Endometrial microvascular endothelial cells (primary cell): Measurements from ENCODE around the gene TUBA1B. TPM values are rescaled to one million over a fixed set of nuclear protein-coding genes. Genes with fewer than 3 reads are reported as not detected.
"Not testable (repeated sequence)": the region's sequence is repeated elsewhere in the genome, so short reads cannot be mapped to it uniquely, and the experiment has no call there.

Experiments used
- in situ Hi-C: cut with HindIII; loops from 2 replicates; pipeline ENCODE4 v1.10.0; 2017; ENCODE audit warnings: low sequenced_read_pairs, low pct_unique_long_range_greater_than_20kb; ENCODE audit errors: inconsistent ontology term
- total RNA-seq: library from RNA; depleted of rRNA; stranded (reverse); fragments of >200 nt; gene quantifications from one replicate; pipeline ENCODE4 v1.2.3, GENCODE V29; 2015; ENCODE audit errors: inconsistent ontology term

The TUBA1B gene
- total RNA-seq, 1 donor from 2014 or later: 4,601 TPM

DNA sequence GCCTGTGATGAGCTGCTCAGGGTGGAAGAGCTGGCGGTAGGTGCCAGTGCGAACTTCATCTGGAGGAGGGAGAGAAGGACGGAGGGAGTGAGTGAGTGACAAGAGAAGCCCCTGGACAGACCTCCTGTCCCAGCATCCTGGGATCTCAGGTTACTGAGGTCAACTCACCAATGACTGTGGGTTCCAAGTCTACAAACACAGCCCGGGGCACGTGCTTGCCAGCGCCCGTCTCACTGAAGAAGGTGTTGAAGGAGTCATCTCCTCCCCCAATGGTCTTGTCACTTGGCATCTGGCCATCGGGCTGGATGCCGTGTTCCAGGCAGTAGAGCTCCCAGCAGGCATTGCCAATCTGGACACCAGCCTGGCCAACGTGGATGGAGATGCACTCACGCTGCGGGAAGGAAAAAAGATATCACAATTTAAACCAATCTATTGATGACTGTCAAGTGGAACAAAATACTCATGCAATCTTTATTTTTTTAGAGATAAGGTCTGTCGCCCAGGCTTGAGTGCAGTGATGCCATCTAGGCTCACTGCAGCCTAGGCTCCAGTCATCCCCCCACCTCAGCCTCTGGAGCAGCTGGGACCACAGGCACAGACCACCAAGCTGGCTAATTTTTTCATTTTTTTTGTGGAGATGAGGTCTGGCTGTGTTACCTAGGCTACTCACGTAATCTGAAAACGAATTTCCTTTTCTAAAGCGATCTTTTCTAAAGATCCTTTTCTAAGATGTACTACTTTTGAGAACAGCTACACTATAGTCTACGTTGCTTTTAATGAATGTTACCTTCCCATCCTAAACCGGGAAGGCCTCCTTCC, 1.7 kb downstream of the TUBA1B start:
- in situ Hi-C loops: no loop called here

DNA sequence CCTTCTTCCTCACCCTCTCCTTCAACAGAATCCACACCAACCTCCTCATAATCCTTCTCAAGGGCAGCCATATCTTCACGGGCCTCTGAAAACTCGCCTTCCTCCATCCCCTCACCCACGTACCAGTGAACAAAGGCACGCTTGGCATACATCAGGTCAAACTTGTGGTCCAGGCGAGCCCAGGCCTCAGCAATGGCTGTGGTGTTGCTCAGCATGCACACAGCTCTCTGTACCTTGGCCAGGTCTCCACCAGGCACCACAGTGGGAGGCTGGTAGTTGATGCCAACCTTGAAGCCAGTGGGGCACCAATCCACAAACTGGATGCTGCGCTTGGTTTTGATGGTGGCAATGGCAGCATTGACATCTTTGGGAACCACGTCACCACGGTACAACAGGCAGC, 3.2 kb downstream of the TUBA1B start:
- in situ Hi-C loops: not testable (repeated sequence)

DNA sequence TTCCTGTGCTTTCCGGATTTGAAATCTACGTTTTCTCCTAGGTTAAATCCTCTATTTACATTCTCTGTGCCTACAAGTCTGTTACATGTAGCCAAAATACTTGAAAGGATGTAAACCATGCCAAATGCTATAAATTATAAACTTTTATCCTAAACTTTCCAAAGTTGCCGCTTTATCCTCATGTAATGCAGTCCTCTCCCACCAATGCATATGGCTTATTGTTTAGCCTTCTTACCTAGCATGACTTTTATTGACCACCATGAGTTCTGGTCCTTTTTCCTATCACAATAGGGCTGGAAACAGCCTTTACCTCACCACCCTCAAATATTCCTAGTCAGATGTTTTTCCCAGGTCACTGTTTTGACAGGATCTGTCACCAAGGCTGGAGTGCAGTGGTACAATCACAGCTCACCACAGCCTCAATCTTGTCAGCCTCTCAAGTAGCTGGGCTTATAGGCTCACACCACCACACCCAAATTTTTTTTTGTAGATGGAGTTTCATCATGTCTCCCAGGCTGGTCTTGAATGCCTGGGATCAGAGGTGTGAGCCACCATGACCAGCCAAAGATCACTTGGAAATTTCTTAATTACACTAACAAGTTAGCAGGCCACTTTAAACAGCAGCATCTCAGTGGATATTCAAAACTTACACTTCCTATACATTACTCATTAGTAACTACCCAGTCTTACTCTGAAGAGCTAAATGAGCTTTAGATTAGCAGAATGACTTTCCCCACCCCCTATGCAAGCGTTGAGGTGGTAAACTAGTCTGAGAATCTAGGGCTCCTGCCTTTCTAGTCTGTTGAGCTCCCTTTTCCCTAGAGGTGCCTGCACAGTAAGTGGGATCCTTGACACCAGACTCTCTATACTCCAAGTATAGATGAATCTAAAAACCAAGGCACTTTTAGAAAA, 4.1 kb downstream of the TUBA1B start:
- in situ Hi-C loops: no loop called here

DNA sequence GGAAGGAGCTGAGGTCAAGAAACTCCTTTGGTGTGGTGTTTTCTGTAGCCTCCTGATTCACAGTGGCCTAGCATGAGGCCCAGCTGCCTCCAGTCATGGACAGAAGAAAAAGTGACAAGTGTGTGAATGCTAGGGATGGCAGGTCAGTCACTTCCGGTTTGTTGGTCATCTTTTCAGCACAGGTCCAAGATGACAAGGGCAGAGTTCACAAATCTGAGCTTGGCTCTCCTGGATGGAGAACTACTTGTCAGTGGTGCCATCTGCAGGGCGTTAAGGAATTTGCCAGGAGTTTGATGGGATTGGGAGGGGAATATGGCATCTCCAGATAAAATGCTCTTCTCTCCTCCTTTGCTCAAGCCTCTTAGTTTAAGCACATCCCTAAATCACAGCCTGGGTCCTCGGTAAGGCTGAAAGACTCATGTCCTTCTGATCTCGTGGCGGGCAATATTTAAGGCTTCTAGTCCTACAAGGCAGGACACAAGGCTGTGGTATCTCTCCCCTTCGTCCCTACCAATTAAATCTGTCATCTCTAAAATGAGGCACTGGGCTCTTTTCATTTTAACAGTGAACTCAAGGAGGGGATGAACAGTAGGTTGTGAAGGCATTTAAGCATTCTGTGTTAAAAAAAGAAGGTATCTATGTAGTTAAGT, 10.0 kb downstream of the TUBA1B start:
- in situ Hi-C loops: no loop called here

DNA sequence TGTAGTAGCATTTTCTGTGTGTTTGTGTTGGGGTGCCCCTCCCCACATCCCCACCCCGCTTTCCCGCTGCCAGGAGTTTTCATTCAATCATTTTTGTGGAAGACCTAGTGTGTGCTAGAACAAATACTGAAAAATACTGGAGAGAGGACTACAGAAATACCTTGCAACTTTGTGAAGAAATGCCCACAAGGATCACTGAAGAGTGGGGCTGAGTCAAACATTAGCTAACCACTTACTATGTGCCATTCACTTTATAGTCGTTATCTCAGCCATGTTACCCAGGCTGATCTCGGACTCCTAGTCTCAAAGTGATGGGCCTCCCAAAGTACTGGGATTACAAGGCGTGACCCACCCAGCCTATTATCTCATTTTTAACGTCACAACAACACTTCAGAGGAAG, 20.0 kb downstream of the TUBA1B start:
- in situ Hi-C loops: no loop called here

DNA sequence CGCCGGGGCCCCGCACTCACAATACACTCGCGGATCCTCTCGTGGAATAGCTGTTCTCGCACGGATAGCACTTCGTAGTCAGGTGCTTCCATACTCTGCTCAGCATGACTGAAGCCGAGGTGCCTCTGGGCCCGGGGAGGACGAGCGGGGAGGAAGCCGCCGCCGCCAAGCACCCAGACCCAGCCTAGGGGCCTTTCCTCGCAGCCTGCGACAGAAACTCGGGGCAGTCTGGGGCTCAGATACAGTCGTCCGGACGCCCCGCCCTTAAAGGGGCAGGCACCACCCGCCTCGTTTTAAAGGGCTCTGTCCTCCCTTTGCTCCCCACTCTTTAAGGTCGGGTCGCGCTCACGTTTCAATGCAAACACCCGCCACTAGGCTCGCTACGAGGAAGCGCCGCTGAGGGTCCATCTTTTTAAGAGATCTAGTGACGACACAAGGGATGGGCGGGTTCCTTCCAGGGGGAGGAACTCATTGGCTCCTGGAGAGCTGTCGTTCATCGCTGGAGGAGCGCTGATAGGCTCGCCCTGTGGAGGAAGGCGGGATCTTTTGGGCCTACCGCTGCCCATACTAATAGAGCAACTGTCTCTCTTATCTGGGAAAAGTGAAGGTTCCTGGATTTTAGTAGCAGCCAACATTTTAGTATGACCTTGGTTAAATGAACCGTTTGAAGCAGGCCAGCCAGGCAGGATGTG, 20.6 kb downstream of the TUBA1B start, which contains the start of gene LMBR1L:
LMBR1L (minus strand) TSS at position 384 of the 692 bp plus-strand sequence; CDS start at position 92, 292 bp downstream.
- in situ Hi-C loops: no loop called here

DNA sequence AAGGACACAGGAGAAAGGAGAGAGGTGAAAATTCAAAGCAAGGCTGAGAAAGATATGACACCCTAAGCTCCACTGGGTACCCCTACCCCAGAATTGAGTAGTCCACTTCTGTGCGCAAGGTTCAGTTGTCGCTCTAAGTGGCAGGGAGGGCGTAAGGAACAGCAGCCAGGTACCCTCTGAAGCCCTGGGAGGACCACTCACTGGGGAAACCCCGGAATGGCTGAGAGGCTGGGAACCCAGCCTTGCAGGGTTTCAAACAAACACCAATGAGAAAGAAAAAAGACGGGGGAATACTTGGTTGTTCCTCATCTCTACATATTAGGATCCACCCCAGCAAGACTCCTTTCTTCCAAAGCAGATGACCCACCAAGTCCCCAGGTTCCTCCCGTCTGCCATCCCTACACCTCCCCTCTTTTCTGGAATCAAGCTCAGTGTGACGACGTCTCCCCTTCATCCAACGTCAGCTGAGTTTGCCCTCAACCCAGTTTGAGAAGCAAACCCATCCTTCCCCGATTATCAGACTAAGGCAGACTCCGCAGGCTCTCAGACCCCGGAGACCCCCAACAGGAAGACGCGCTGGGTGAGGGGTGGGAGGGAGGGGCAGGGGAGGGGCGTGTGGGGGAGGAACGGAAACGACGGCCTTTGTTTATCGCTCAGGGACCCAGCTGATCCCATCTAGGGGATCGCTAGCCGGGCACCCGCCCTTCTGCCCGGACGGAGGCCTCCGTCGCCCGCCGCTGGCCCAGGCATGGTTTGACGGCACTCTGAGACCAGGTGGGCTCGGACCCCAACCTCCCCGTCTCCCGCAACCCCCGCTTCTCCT, 21.3 kb downstream of the TUBA1B start:
- in situ Hi-C loops: no loop called here

DNA sequence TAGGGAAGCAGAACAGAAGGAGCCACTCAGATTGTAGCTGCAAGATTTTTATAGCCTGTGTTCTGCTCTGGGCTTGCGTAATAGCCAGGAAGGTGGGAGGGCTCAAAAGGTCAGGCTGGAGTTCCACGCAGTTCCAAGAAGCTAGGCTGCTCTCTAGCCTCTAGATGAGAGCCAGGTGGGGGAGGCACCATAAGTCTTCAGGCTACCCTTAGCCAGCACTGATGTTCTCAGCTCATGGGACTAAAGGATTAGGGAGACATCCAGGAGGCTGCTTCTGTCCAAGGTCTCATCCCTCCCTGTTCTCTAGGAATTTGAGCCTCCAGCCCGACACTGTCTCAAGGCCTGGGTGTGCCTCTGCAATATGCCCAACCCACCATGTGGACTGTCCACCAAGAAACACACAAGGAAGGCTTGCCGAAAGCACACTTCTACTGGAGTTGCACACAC, 22.2 kb downstream of the TUBA1B start:
- in situ Hi-C loops: no loop called here

DNA sequence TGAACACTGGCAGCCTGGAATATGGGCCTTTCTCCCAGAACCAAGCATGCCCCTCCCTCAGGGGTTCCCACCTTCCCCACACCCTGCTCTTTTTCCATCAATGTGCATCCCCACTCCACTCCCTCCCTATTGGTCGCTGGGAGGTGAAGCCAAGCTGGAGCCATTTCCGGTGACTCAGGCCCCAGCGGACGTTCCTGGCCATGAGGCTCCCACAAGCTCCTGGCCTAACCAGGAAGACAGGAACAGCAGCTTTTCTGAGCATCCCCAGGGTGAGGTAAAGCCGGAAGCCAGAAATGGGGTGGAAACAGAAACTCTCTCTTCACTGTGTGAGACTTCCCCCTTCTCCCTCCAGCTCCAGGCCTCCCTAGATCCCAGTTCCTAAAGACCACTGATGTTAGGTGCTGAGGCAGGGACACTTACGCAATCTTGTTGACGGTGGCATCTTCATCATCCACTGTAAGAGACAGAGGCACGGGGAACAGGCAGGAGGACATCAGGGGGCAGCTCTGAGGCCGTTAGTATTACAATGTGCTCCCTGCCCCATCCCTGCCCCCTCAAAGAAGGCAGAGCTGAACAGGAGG, 25.6 kb downstream of the TUBA1B start:
- in situ Hi-C loops: no loop called here

DNA sequence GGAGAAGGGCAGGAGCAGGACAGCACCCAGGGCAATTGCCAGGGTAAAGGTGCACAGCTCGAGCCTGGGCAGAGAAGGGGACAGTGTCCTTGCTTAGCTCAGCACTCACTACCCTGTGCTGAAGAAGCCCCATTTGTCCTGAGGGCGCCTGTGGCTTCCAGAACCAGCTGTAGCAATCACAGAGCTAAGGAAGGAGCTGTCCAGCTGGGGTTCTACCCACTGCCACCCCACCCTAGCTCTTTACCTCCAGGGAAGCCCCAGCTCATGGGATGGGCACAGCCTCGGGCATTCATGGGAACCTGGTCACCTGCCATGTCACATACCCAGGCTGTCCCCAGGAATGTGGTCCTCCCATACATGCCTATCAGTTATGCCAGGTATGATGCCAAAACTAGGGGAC, 26.4 kb downstream of the TUBA1B start:
- in situ Hi-C loops: no loop called here

DNA sequence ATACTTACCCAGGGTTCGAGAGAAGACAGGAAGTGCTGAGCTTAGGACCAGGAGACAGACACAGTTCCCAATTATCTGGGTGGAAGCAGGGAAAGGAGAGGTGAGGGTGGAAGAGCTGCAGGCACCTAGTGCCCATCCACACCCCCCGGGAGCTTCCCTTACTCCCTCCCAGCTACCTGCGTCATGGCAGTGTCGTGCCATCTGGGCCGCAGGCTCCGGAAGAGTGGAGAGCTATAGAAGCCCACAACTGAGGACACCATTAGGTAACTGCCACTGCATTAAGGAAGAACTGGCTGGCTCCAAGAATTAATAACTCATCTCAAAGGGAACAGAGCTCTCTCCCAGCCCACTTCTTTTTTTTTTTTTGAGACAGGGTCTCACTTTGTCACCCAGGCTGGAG, 30.8 kb downstream of the TUBA1B start:
- in situ Hi-C loops: no loop called here

DNA sequence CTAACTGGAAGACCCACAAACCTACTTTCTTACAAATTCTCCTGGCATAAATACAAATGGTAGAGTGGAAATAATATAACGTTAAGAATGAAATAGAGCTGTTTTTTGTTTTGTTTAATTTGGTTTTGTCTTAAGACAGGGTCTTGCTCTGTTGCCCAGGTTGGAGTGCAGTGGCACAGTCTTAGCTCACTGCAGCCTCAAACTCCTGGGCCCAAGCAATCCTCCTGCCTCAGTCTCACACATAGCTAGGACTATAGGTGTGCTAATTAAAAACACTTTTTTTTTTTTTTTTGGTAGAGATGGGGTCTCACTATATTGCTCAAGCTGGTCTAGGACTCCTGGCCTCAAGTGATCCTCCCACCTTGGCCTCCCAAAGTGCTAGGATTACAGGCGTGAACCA, 32.5 kb downstream of the TUBA1B start:
- in situ Hi-C loops: no loop called here

DNA sequence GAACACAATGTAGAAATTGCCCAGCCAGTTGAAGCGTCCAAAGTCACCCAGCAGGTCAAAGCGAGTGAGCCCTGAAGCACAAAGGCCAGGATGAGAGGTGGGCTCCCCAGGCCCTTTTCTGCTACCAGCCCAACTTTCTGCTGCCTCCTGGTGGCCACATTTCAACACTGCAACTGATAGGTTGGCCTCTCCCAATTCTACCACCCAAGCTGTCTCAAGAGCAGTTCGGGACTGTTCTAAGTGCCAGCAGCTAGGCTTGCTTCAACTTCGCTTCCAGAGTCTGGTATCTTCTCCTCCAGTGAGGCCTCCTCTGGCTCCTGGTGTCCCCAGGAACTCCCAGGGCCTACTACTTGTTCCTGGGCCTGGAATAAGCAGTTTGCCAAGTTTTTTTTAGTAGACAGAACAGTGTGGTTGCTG, 33.2 kb downstream of the TUBA1B start:
- in situ Hi-C loops: no loop called here

DNA sequence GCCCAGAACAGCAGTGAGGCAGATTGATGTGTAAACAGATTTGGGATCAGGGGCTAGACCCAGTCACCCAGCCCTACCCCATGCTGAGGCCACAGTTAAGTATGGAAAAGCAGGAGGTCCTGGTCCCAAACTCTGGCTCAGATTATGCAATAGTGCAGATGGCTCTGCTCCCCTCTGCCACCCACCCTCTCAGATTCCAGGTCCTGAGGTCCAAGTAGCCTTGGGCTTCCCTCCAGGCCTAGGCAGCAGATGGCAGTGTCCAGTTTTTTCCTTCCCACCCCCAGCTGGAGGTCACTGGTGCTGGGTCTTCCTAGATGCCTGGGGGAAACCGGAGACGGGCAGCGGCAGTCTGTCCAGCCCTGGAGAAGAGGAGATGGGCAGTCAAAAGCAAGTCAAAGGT, 33.8 kb downstream of the TUBA1B start:
- in situ Hi-C loops: no loop called here

DNA sequence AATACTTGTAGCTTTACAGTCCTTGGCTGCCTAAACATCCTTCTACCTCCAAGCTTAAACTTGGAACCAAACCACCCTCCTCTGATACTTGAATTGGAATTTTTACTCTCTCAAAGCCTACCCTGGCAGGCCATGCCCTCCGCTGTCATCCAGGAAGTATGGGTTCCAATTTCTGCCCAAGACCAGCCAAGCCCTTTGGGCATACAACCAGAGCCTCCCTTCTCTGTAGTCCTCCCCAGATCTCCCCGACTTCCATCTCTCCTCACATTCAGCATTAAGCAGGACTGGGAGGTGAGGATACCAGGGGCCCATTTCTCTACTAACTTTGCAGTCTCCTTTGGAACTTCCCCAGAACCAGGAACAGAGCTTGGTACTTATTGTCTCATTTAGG, 36.2 kb downstream of the TUBA1B start:
- in situ Hi-C loops: no loop called here

DNA sequence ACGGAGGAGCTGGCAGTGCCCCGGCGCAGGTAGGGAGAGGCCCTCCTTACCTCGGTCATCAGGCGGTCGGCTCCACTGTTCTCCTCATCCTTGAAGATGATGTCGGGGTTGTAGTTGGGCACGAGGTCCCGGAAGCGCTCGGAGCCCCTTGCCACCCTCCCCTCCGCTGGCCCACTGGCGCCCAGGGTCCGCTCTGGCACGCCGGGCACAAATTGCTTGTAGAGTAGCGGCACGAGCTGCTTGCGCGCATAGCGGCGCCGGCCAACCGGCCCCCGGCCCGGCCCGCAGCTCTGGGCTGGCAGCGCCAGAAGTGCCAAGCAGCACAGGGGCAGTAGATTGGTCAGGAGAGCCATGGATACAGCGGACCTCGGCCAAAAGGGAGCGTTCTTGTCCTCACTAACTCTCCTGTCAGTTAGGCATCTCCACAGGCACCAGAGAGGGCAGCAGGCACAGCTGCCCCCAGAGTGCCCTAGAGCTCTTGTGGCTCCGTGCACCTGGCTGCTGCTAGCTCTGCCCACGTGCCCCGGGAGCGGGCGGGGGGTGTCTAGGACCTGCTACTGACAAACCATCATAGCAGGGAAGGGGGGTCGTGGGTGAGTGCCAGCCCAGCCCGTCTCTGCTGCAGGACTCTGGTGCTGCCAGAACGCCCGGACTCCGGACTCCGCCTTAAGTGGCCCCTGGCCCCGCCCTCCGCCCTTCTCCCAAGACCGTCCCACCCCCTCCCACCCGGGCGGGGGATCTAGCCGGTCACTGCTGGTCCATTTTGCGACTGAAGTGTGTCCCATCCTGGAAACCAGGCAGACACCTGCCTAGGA, 36.8 kb downstream of the TUBA1B start, which contains the start of gene DHH:
DHH (minus strand) TSS at position 642 of the 815 bp plus-strand sequence; CDS start at position 353, 289 bp downstream.
- in situ Hi-C loops: no loop called here

DNA sequence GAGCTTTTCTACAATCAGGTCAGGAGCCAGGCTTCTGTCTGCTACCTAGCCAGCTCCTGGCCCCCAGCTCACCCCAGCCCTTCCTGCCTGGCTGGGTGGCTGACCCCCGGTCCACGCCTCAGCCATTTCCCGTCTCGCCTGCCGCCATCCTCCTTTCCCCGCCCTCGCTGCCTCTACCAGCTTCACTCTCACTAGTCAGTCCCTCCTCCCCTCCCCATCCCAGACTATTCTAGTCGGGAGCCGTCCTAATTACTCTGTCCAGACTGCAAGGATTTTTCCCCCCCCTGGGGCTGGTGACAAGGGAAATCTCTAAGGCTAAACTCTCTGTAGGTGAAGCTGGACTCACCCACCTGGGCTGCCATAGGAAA, 37.4 kb downstream of the TUBA1B start:
- in situ Hi-C loops: no loop called here
